Measurements from ENCODE around the gene ZC3HAV1. TPM values are rescaled to one million over a fixed set of nuclear protein-coding genes. Genes with fewer than 3 reads are reported as not detected.

The ZC3HAV1 gene
- total and polyA plus RNA-seq, 2 of the 13 experiments (the other 11 are each of a cell fraction or from before 2014, with no cell fraction given): 12.7 to 23.7 TPM

- TF ChIP-seq ZNF318 (CRISPR knock-in tag; IDR thresholded peaks at IDR 0.05): no peak
- peak; percentile 70; the same call in 1 of the 2 replicates for TF ChIP-seq TOPORS (CRISPR knock-in tag; IDR thresholded peaks at IDR 0.05)
- no peak for TF ChIP-seq PLSCR1 (CRISPR knock-in tag; IDR thresholded peaks at IDR 0.05; ENCODE audit: borderline replicate concordance)
- TF ChIP-seq ZNF704 (CRISPR knock-in tag; IDR thresholded peaks at IDR 0.05; ENCODE audit: borderline replicate concordance): peak; percentile 80; the same call in 1 of the 2 replicates
- no peak for TF ChIP-seq FOXK2 (IDR thresholded peaks at IDR 0.05)
- peak; percentile 65 for TF ChIP-seq ZNF121 (CRISPR knock-in tag; IDR thresholded peaks at IDR 0.05)
- TF ChIP-seq ZMYM3 (CRISPR knock-in tag; IDR thresholded peaks at IDR 0.05): no peak
- TF ChIP-seq PITX1 (CRISPR knock-in tag; IDR thresholded peaks at IDR 0.05): no peak
- peak; percentile 30 for TF ChIP-seq SP5 (CRISPR knock-in tag; IDR thresholded peaks at IDR 0.05; ENCODE audit: borderline replicate concordance, low read depth)
- TF ChIP-seq, protein P1, sequence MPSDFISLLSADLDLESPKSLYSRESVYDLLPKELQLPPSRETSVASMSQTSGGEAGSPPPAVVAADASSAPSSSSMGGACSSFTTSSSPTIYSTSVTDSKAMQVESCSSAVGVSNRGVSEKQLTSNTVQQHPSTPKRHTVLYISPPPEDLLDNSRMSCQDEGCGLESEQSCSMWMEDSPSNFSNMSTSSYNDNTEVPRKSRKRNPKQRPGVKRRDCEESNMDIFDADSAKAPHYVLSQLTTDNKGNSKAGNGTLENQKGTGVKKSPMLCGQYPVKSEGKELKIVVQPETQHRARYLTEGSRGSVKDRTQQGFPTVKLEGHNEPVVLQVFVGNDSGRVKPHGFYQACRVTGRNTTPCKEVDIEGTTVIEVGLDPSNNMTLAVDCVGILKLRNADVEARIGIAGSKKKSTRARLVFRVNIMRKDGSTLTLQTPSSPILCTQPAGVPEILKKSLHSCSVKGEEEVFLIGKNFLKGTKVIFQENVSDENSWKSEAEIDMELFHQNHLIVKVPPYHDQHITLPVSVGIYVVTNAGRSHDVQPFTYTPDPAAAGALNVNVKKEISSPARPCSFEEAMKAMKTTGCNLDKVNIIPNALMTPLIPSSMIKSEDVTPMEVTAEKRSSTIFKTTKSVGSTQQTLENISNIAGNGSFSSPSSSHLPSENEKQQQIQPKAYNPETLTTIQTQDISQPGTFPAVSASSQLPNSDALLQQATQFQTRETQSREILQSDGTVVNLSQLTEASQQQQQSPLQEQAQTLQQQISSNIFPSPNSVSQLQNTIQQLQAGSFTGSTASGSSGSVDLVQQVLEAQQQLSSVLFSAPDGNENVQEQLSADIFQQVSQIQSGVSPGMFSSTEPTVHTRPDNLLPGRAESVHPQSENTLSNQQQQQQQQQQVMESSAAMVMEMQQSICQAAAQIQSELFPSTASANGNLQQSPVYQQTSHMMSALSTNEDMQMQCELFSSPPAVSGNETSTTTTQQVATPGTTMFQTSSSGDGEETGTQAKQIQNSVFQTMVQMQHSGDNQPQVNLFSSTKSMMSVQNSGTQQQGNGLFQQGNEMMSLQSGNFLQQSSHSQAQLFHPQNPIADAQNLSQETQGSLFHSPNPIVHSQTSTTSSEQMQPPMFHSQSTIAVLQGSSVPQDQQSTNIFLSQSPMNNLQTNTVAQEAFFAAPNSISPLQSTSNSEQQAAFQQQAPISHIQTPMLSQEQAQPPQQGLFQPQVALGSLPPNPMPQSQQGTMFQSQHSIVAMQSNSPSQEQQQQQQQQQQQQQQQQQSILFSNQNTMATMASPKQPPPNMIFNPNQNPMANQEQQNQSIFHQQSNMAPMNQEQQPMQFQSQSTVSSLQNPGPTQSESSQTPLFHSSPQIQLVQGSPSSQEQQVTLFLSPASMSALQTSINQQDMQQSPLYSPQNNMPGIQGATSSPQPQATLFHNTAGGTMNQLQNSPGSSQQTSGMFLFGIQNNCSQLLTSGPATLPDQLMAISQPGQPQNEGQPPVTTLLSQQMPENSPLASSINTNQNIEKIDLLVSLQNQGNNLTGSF (CRISPR knock-in tag; IDR thresholded peaks at IDR 0.05): peak; percentile 16; the same call in 1 of the 2 replicates
- no peak for TF ChIP-seq SIX4 (CRISPR knock-in tag; IDR thresholded peaks at IDR 0.05)
- no peak for TF ChIP-seq PBX2 (CRISPR knock-in tag; IDR thresholded peaks at IDR 0.05)
Observed at GRCh38 chr7:139035586-139036353, 73.8 kb downstream of the ZC3HAV1 start, which contains the start of gene ZC3HAV1L (continued).
